Stimulated activated CD4-positive, alpha-beta T cell treated with anti-CD3 and anti-CD28 coated beads, Interleukin-4, amount 100 ng/mL, for 4 hours (primary cell): Measurements from ENCODE around the gene DZIP1L.
"Not testable (repeated sequence)": the region's sequence is repeated elsewhere in the genome, so short reads cannot be mapped to it uniquely, and the experiment has no call there.

ENCODE experiments used
- DNase-seq, 2 experiments: peaks; one replicate each; pipeline ENCODE4 v3.0.0-alpha.2; 2020

Gene DZIP1L

DNA sequence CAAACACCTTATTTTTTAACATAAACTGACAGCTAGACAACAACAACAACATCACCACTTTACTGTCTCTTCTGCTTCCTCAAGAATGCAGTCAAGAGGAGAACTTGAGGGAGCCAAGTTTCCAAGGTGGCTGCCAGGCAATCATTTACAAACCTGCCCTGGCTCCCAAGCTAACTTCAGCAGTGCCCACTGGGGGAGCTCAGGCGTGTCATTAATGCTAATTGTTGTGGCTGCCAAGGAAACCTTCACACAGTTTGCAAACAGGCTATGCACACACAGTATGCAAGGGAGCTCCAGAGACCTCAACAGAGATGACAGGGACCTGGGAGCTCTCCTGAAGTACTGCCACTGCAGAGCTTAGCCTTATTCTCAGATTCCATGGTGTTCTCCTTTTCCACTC, 2.1 kb downstream of the DZIP1L start:
- DNase-seq, result no peak

GRCh38 chr3:138112362-138112761, 3.0 kb downstream of the DZIP1L start:
- no peak for DNase-seq

DNA sequence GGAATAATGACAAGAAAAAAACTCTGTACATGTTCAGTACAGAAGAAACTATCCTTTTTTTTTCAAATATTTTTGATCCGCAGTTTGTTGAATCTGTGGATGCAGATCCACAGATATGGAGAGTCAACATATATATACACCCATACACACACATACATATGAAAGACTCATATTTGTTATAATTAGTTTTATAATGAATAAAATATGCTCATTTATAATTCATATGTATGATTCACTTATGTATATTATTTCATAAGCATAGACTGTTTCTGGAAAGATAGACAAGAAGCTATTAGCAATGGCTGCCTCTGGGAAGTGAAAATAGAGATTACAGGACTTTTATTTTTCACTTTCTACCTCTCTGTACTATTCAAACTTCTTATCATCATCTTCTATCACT, 9.8 kb downstream of the DZIP1L start:
- no peak for DNase-seq

DNA sequence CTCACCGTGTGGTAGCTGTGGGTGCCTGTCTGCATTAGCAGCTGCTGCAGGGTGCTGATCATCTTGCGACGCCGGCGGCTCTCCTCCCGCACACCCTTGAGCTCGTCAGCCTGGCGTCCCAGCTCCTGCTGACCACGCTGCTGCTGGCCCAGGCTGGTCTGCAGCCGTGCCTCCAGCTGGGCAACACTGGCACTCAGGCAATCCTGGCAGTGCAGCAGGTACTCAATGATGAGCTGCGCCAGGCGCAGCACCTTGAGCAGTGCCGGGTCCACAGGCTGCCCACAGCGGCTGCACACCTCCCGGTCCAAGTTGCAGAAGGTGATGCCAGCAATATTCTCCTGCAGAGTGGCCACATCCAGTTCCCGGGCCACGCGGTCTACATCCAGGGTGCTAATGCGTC, 11.9 kb downstream of the DZIP1L start:
- DNase-seq, result no peak

DNA sequence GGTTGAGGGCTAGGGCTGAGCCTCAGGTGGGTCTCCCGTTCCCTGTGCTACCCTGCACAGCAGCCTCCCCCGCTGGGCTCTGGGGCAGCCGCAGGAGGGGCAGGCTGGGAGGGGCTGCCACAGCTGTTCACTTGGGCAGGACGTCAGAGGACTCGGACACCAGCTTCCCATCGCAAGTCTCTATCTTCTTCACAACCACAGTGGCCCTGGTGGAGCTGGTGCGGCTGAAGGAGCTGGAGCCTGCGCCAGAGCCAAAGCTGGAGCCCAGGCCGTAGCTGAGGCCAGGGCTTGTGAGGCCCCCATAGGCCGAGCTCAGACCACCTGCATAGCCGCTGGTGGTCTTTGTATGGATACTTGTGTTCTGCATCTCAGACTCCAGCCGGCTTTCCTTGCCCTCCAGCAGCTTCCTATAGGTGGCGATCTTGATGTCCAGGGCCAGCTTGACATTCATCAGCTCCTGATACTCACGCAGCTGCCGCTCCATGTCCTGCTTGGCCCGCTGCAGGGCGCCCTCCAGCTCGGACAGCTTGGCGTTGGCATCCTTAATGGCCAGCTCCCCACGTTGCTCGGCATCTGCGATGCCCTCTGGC, 14.0 kb downstream of the DZIP1L start:
- not testable (repeated sequence) for DNase-seq

- no peak for DNase-seq
These were observed 16.0 kb downstream of the DZIP1L start for GRCh38 chr3:138099417-138099816.

DNA sequence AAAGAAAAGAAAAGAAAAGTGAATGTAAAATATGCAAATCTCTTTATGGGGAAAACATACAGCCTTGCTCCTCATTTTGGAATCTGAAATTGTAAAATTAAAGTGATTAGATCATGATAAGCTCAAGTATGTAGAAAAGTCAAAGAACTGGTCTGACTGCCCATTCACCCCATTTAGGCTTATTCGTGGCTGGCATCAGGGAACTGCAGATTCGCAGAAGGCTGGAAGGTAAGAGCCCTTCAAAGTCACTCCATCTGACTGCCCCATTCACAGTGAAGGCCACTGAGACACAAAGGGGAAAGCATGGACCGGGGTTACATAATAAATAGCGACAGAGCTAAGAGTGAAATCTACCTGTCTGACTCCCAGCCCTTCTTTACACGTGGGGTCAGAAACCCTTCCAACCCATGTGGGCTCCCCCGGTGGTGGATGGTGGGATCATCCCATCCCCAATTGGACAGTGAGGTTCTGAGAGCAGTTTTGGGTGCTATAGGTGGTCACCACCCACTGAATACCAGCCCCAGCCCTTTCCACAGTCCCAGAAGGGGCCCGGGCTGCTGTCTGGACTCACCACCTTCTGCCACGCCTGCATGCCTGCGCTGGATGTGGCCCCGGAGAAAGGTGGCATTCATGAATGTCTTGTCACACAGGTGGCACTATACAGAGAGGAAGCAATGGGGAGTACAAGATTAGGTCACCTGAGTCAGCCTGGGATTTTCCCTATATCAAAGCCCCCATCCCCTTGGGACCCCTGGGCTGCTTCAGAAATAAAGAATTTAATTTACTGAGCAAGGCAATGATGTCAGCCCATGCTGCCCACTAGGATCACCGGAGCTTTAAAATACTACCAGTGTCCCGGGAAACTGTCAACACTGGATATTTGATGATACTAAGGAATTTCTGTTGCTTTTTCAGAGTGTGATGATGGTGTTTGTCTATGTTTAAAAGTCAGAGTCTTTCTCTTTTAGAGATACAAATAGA, 17.9 kb downstream of the DZIP1L start:
- DNase-seq, result no peak

- no peak for DNase-seq
These were observed 21.7 kb downstream of the DZIP1L start for GRCh38 chr3:138093721-138094120.

GRCh38 chr3:138092023-138092422, 23.4 kb downstream of the DZIP1L start:
- no peak for DNase-seq

DNA sequence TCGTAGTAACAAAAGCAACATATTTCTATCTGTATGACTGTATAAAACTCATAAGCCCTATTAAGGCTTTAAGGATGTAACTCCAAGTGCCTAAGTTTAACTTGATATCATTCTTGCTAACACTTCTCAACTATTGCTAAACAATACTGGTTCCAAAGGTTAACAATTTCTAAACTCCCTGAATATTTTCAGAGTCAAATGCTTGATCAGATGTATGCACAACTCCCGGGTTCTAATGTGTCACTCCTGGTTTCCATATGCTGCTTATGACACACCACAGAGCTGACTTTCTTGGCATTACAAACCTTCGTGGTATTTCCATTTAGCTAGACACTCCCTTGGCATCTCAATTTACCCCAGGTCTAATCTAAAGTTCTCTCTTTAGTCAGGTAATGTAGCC, 26.3 kb downstream of the DZIP1L start:
- no peak for DNase-seq

- not testable (repeated sequence) for DNase-seq
These were observed 29.7 kb downstream of the DZIP1L start for GRCh38 chr3:138085745-138086144.

GRCh38 chr3:138084196-138084595, 31.2 kb downstream of the DZIP1L start:
- DNase-seq, result no peak

DNA sequence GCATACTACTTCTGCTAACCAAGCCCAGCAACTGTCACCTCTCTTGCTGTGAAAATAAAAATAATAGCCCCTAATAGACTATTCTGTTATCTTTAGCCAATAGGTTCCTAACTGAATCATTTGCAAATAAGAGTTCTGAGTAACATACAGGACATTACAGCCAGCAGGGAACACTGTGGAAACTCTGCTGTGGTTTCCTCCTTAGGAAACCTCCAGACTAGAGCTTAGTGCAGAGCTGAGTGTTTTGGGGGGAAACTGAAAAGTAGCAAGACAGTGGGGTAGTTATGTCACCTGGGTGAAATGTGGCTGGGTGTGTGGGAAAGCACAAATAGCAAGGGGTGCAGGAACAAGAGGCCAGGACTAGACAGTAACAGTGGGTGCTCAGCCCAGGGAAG, 32.4 kb downstream of the DZIP1L start:
- DNase-seq, result no peak

DNA sequence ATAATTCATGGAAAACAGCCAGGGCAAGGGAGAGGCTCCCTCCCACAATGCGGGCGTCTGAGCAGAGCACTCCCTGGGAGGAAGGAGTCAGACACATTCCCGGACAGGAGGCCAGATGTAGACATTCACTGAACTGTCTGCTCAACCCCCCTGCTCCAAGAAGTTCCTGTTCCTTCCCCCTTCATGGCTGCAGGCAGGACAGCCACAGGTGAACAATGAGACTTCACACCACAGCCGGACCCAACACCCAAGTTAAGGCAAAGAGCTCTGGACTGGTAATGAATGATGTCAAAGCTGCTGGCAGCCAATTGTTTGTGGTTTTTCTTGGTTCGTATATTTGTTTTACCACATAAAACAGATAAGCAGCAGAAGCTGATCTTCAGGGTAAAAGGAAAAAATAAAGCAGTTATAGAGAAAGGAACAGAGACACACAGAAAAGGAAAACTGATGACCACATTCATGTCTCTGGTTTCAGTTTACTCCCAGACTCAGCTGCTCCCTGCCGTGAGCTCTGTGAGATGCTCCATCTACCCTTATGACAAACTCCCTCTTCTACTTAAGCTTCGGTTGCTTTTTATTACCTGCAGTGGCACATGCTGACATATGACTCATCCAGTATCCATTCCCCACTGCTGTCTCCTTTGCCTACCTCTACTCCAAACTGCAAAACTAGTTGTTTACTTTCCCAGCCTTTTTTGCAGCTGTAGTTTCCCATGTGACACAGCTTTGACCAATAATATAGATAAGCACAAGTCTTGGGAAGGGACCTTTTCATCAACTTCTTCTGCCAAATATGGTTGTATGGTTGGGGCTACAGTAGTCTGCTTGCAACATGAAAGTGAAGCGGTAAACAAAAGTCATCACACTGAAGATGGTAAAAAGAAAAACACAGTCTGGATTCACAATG, 33.1 kb downstream of the DZIP1L start:
- DNase-seq, result peak in 1 of 2 experiments; percentile 8

GRCh38 chr3:138081371-138082084, 33.9 kb downstream of the DZIP1L start:
- DNase-seq, result no peak

DNA sequence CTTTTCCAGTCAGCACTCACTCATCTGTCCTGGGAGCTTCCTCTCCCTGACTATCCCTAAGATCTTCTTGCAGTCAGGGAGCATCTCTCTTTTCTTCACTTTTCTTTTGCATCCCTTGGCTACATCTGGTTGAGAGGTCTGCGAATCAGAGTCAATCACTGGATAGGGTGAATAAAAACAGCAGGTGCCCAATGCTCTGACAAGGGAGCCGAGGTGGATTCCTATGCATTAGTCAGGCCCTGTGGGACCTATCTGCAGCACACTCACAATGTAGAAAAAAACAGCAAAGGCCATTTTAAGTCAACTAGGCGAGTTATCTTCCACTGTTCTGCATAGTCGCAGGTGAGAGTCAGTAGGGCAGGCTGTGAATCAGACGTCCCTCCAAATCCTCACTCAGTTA, 35.5 kb downstream of the DZIP1L start:
- DNase-seq, result no peak

GRCh38 chr3:138078901-138079344, 36.5 kb downstream of the DZIP1L start:
- DNase-seq, result no peak

GRCh38 chr3:138078096-138078495, 37.3 kb downstream of the DZIP1L start:
- DNase-seq, result no peak

DNA sequence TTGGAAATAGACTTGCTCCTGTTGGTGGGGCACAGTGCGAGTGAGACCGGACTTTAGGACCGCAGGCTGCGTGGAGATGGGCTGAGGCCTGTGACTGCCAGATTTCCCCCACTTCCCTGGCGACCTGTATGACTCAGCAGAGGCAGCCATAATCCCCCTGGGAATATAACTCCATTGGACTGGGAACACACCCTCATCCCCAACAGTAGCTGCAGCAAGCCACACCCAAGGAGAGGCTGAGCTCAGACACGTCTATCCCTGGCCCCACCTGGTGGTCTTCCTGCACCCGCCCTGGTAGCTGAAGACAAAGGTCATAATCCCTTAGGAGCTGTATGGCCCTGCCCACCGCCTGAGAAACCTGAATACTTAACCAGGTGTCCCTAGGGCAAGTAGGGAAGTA, 42.6 kb downstream of the DZIP1L start:
- DNase-seq, result no peak

DNA sequence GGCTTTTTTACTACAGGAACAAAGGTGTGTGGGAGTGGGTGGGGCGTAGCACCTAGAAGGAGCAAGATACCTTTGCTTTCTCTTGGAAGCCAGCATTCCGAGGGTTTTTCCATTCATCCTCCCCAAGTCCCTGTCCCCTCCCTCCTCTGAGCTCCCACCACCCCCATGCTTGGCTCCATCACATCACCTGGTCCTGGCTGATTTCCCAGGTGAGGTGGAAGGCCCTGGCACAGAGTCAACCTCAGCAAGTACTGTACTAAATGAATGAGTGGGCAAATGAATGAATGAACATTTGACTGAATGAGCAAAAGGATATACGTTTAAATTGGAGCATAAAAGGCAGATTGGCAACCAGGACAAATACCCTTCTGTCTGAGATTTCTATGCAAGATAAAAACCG, 45.4 kb downstream of the DZIP1L start:
- DNase-seq, result no peak

GRCh38 chr3:138068579-138069174, 46.7 kb downstream of the DZIP1L start:
- peak; percentile 64 to 79 for DNase-seq

DNA sequence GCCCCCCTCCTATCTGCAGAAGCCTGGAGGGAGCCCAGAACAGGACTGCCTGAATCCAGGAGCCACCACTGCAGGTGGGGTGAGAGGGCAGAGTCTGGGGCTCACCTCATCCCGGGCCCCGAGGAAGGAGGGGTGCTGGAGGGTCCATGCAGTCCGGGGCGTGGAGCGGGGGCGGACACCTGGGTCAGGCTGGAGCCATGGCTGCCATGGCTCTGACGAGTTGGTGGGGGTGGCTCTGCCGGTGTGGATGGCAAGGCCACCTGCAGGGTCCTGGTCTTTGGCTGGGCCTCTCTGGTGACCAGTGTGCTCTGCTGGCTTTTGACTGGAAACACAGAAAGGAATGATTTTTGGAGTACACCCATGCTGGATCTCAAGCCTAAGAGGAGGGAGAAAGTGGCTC, 47.4 kb downstream of the DZIP1L start:
- no peak for DNase-seq
